GM12873 (cell line): Measurements from ENCODE around the gene ARMH1.

Experiments used
- TF ChIP-seq, protein P1 (sequence below): IDR thresholded peaks from 2 replicates; pipeline ENCODE4 v1.5.1; 2012; ENCODE audit warnings: low read depth, mild to moderate bottlenecking, moderate library complexity, low read length, control low read depth; ENCODE audit not compliant: insufficient read depth; ENCODE audit errors: missing control alignments

ARMH1 gene

DNA sequence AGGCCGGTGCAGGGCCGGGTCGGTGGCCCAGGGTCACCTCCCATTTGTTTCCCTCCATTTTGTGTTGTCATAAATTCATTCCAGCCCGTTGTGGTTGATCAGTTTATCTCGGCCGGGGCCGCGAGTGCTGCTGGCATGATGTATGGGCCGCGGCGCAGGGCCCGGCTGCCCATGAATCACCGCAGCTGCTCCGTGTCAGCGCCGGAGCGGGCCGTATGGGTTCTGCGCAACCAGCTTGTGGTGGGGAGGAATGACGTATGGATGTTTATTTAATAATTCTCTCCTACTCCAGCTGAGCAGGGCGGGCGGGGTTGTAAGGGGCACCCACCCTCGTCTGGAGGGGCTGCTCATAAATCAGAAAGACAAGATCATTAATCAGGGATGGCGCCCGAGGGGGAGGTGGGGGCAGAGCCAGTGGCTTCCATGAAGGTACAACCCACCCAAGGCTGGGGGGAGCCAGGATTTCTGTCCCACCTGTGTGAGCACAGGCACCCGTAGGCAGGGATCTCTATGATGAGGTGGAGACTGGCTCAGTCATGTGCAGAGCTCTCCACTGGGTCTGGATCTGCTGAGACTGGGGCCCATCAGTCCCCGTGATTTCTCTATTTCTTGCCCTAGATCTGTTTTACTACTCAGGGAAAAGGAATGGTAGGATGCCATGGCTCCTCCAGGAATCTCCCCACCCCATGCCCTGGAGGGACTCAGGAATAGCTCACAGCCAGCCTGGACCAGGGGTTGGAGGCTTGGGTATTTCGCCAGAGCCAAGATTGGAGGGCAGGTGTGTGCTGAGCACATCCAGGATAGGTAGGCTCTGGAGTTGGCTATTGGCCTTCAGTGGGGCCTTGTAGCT lies 28.0 kb upstream of the ARMH1 start:
- TF ChIP-seq, protein P1, sequence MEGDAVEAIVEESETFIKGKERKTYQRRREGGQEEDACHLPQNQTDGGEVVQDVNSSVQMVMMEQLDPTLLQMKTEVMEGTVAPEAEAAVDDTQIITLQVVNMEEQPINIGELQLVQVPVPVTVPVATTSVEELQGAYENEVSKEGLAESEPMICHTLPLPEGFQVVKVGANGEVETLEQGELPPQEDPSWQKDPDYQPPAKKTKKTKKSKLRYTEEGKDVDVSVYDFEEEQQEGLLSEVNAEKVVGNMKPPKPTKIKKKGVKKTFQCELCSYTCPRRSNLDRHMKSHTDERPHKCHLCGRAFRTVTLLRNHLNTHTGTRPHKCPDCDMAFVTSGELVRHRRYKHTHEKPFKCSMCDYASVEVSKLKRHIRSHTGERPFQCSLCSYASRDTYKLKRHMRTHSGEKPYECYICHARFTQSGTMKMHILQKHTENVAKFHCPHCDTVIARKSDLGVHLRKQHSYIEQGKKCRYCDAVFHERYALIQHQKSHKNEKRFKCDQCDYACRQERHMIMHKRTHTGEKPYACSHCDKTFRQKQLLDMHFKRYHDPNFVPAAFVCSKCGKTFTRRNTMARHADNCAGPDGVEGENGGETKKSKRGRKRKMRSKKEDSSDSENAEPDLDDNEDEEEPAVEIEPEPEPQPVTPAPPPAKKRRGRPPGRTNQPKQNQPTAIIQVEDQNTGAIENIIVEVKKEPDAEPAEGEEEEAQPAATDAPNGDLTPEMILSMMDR: no peak

DNA sequence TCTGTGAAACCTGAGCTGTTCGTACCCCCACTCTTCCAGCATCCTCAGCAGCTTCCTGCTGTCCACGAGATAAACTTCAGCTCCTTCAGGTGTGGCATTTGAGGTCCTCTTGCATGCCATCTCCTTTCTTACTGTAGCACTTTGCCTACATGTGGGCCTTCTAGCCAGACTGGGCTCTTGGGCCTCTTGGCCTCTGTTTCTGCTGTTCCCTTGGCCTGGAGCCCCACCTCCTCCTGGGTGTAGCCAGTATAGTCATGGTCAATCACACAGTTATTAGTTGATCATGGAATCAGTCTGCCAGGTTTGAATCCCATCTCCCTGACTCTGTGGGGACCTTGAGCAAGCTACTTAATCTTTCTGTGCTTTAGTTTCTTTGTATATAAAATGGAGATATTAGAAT lies 26.6 kb upstream of the ARMH1 start:
- TF ChIP-seq, protein P1: no peak

DNA sequence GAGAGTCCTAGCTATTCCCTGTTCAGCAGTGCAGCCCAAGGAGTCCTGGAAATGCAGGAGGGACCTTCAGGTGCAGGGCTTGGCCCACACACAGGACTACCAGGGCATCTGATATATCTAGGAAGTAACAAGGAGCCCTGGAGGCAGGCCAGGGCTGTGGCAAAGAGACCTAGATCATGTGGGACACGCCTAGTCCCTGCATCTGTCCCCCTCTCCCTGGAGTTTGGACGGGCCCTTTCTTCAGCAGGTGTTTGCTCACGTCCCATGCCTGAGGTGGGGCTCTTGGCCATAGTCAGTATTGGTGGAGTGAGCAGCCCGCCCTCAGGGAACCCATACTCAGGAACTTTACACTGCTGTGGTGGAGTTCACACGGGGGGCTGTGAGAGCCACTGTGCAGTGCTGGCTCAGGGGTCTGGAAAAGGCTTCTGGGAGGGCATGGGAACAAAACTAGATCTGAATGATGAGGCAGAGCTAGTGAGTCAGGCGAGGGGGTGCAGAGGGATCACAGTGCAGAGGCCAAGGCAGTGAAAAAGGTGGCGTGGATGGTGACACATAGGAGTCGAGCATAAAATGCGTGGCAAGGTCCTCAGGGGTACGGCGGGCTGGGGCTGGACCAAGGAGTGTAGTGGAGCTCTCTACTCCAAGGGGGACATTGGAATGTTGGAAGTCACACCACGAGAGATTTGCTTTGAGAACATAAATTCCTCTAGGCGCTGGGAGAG lies 25.8 kb upstream of the ARMH1 start:
- TF ChIP-seq, protein P1: no peak

DNA sequence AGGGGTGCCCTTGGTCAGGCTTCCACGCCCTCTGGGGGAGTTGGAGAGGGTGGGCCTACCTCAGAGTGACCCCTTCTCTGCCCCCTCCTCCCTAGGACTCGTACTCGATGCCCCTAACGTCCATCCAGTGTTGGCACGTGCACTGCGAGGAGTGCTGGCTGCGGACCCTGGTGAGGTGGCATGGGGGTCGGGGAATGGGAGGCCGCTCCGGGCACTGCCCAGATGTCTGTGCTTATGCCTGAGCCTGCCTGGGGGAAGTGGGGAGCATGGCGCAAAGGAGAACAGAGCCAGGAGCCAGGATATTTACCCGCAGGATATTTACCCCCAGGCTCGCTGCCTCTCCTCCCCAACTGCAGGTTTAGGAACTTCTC lies 24.7 kb upstream of the ARMH1 start:
- TF ChIP-seq, protein P1: no peak

DNA sequence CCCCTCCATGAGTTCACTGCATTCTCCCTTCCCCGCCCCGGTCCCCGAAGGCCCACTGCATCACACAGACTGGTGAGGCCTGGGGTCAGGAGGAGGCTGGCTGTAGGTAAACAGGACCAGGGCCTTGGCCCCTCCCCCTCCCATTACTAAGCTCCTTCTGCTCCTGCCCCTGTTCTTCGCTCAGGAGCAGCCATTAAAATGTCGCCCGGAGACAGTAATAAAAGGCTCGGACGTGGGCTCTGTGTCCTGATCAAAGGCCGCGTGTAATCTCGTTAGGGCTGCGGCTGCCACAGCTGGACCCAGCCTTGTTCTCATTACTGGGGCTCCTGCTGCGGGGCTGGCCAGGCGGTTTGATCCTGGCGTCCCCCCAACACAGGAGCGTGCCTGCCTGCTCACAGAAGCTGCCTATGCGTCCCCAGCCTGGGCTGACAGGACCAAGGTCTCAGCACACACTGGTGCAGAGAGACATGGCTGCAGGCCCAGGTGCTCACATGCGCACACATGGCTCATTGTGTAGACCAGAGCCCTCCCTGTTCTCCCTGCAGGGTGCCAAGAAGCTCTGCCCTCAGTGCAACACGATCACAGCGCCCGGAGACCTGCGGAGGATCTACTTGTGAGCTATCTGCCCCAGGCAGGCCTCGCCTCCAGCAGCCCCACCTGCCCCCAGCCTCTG lies 24.2 kb upstream of the ARMH1 start:
- TF ChIP-seq, protein P1: no peak

DNA sequence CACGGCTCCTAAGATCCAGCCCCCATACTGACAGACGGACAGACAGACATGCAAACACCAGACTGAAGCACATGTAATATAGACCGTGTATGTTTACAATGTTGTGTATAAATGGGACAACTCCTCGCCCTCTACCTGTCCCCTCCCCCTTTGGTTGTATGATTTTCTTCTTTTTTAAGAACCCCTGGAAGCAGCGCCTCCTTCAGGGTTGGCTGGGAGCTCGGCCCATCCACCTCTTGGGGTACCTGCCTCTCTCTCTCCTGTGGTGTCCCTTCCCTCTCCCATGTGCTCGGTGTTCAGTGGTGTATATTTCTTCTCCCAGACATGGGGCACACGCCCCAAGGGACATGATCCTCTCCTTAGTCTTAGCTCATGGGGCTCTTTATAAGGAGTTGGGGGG lies 23.4 kb upstream of the ARMH1 start:
- TF ChIP-seq, protein P1: no peak
